ENCODE measurements around the gene PIR. TPM values are rescaled to one million over a fixed set of nuclear protein-coding genes. Genes with fewer than 3 reads are reported as not detected.

The PIR gene
- total and polyA plus RNA-seq, 5 donors from 2014 or later, result 0.14 TPM; not detected in 4

DNA sequence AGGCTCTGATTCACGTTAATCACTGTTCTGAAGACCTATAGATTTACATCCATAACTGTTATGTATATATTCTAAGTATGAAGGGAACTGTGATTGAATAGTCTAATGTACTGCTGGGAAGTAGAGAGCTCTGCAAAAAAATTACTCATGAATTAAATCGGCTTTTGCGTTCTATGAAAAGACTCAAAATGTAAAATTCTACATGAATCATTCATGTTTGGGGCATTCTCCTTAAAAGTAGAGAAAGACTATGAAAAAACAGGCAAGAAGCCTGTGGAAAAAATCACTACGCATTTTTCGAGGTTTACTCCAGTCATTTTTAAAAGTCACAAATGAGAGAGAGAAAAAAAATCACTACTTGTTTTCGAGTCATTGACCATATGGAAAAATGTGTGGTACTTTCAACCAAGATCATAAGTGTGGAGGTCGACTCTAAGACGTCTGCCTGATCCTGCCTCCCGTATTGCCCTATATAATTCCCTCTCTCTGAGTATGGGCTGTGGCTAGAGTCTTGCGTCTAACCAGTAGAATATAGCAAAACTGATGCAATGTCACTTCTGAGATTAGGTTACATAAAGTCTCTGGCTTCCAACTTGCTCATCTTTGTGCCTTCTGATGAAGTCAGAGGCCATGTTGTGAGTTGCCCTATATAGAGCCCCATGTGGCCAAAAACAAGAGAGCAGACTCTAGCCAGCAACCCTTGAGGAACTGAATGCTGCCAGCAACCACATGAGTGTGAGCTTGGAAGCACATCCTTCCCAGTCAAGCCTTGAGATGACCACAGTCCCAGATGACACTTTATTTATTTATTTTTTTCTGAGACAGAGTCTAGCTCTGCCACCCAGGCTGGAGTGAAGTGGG lies 76.8 kb downstream of the PIR start:
- no peak overlapping the region for H3K4me3 Mint-ChIP-seq
- H3K4me3 ChIP-seq (ENCODE audit: low read depth, low read length), result no peak overlapping the region
- DNase-seq, result no peak
- H3K4me1 Mint-ChIP-seq, result no peaks in the 10 kb centered on the region
- H3K27ac Mint-ChIP-seq, result no peak overlapping the region
- H3K36me3 ChIP-seq (ENCODE audit: control insufficient read depth, insufficient read depth, low read length), result no peaks in the 10 kb centered on the region
- no peaks in the 10 kb centered on the region for H3K36me3 Mint-ChIP-seq
- no peaks in the 10 kb centered on the region for H3K27me3 ChIP-seq (ENCODE audit: control insufficient read depth, insufficient read depth, low read length)
- H3K4me1 ChIP-seq (ENCODE audit: control insufficient read depth, insufficient read depth, low read length, poor library complexity, severe bottlenecking), result no peaks in the 10 kb centered on the region
- H3K9me3 Mint-ChIP-seq, result peaks cover 0 to 7% (median 1%) of the 10 kb centered on the region in 7 donors
- no peaks in the 10 kb centered on the region for H3K9me3 ChIP-seq (ENCODE audit: control insufficient read depth in 2 of 2, low read length in 2 of 2)
- H3K27ac ChIP-seq (ENCODE audit: insufficient read depth, low read length, poor library complexity, severe bottlenecking), result no peak overlapping the region
- no peak for ATAC-seq (ENCODE audit: low read depth in 2 of 2)
- no peaks in the 10 kb centered on the region for H3K27me3 Mint-ChIP-seq

DNA sequence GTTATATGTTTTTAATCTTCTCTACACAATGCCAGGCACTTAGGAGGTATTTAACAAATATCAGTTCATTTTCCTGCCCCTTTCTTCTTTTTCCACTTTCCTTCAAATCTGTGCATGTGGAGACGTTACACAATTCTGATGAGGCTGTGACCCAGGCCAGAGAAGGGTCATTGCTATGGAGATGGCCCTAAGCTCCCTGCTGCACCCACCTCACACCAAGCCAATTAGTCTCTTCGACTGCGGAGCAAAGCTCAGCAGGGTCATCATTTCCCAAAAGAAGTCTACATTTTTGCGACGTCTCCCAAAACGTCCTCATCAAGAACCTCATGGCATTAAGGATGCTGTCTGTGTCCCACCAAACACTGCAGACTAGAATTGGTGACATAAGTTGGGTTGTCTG lies 80.0 kb downstream of the PIR start:
- Histone ChIP-seq H3K4me1 (ENCODE audit: control insufficient read depth, insufficient read depth, low read length, poor library complexity, severe bottlenecking) (no peaks in the 10 kb centered on the region), H3K4me3 (ENCODE audit: low read depth, low read length) (no peak overlapping the region), H3K27me3 (ENCODE audit: control insufficient read depth, insufficient read depth, low read length) (no peaks in the 10 kb centered on the region), H3K27ac (ENCODE audit: insufficient read depth, low read length, poor library complexity, severe bottlenecking) (no peak overlapping the region), H3K9me3 (ENCODE audit: control insufficient read depth in 2 of 2, low read length in 2 of 2) (no peaks in the 10 kb centered on the region), H3K36me3 (ENCODE audit: control insufficient read depth, insufficient read depth, low read length) (no peaks in the 10 kb centered on the region)
- ATAC-seq (ENCODE audit: low read depth in 2 of 2) (no peak), DNase-seq (no peak)
- no peaks in the 10 kb centered on the region for H3K27me3 Mint-ChIP-seq
- peaks cover 0 to 4% (median 1%) of the 10 kb centered on the region in 7 donors for H3K9me3 Mint-ChIP-seq
- H3K4me1 Mint-ChIP-seq, result no peaks in the 10 kb centered on the region
- no peaks in the 10 kb centered on the region for H3K36me3 Mint-ChIP-seq
- no peak overlapping the region for H3K27ac Mint-ChIP-seq
- no peak overlapping the region for H3K4me3 Mint-ChIP-seq

DNA sequence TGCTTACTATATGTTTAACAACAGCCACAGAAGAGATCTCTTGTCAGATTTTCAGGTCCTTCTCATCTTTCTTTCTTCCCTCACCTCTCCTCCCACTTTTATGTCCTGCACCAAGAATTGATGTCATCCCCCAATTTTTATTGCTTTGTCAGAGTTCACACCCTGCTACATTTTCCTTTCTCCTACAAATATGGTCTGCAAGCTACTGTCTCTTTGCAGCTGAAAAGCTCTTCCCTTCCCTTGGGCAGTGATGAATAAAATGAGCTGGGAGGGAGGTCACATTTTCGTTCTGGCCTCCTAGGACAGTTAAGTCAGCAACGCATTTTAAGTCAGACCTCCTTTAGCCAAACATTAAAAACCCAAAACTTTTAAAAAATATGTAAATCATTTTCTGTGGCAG lies 82.2 kb downstream of the PIR start:
- H3K36me3 ChIP-seq (ENCODE audit: control insufficient read depth, insufficient read depth, low read length), result no peaks in the 10 kb centered on the region
- Mint-ChIP-seq H3K36me3 (no peaks in the 10 kb centered on the region), H3K4me3 (no peak overlapping the region), H3K4me1 (no peaks in the 10 kb centered on the region), H3K27me3 (no peaks in the 10 kb centered on the region), H3K27ac (no peak overlapping the region), H3K9me3 (no peaks in the 10 kb centered on the region)
- no peak for DNase-seq
- H3K27me3 ChIP-seq (ENCODE audit: control insufficient read depth, insufficient read depth, low read length), result no peaks in the 10 kb centered on the region
- no peak overlapping the region for H3K27ac ChIP-seq (ENCODE audit: insufficient read depth, low read length, poor library complexity, severe bottlenecking)
- ATAC-seq (ENCODE audit: low read depth in 2 of 2), result no peak
- no peaks in the 10 kb centered on the region for H3K9me3 ChIP-seq (ENCODE audit: control insufficient read depth in 2 of 2, low read length in 2 of 2)
- no peaks in the 10 kb centered on the region for H3K4me1 ChIP-seq (ENCODE audit: control insufficient read depth, insufficient read depth, low read length, poor library complexity, severe bottlenecking)
- H3K4me3 ChIP-seq (ENCODE audit: low read depth, low read length), result no peak overlapping the region

DNA sequence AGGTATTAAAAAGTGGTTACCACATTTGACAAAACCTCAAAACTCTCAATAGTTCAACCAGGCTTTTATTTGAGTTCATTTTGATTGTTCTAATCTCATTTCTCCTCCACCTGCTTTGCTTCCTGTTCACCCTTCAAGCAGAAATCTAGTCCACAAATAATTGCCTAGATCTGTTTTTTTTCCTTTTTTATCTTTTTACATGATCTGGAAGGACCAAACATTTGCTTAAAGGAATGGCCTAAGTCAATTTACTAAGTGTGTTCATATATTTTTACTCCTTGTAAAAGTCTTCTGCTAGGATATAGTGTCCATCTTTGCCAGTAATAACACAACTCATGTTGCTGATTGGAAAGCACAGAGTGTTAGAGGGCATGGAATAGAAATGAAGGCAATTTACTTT lies 82.7 kb downstream of the PIR start:
- Histone ChIP-seq H3K4me1 (ENCODE audit: control insufficient read depth, insufficient read depth, low read length, poor library complexity, severe bottlenecking) (no peaks in the 10 kb centered on the region), H3K27me3 (ENCODE audit: control insufficient read depth, insufficient read depth, low read length) (no peaks in the 10 kb centered on the region), H3K9me3 (ENCODE audit: control insufficient read depth in 2 of 2, low read length in 2 of 2) (no peaks in the 10 kb centered on the region), H3K4me3 (ENCODE audit: low read depth, low read length) (no peak overlapping the region), H3K36me3 (ENCODE audit: control insufficient read depth, insufficient read depth, low read length) (no peaks in the 10 kb centered on the region), H3K27ac (ENCODE audit: insufficient read depth, low read length, poor library complexity, severe bottlenecking) (no peak overlapping the region)
- ATAC-seq (ENCODE audit: low read depth in 2 of 2), result no peak
- H3K9me3 Mint-ChIP-seq, result no peaks in the 10 kb centered on the region
- no peak for DNase-seq
- H3K27me3 Mint-ChIP-seq, result no peaks in the 10 kb centered on the region
- H3K4me3 Mint-ChIP-seq, result no peak overlapping the region
- H3K36me3 Mint-ChIP-seq, result no peaks in the 10 kb centered on the region
- no peak overlapping the region for H3K27ac Mint-ChIP-seq
- no peaks in the 10 kb centered on the region for H3K4me1 Mint-ChIP-seq

DNA sequence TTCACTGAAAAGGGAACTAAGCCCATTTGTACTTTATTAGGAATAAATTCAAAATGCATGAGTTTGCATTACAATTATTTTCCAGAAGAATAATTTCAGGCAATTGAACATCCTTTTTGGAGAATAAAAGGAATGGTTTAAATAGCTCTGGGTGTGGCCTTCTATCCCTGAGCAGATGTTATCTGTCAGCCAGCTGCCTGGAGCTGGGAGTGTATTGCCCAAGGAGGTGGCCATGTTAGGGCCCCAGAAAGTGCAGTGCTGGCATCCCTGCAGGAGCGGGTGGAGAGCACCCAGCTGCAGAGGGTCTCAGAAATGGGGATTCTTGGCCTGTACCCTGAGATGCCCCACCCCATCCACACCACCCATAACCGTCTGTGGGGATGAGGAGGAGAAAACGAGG lies 87.3 kb downstream of the PIR start:
- H3K4me3 Mint-ChIP-seq, result no peak overlapping the region
- H3K9me3 ChIP-seq (ENCODE audit: control insufficient read depth in 2 of 2, low read length in 2 of 2), result no peaks in the 10 kb centered on the region
- H3K4me3 ChIP-seq (ENCODE audit: low read depth, low read length), result no peak overlapping the region
- no peak overlapping the region for H3K27ac Mint-ChIP-seq
- ATAC-seq (ENCODE audit: low read depth in 2 of 2) (no peak), DNase-seq (no peak)
- peaks cover 0 to 2% (median 0%) of the 10 kb centered on the region in 4 donors for H3K4me1 Mint-ChIP-seq
- no peaks in the 10 kb centered on the region for H3K9me3 Mint-ChIP-seq
- H3K27me3 Mint-ChIP-seq, result no peaks in the 10 kb centered on the region
- no peaks in the 10 kb centered on the region for H3K36me3 Mint-ChIP-seq
- H3K4me1 ChIP-seq (ENCODE audit: control insufficient read depth, insufficient read depth, low read length, poor library complexity, severe bottlenecking), result no peaks in the 10 kb centered on the region
- no peaks in the 10 kb centered on the region for H3K27me3 ChIP-seq (ENCODE audit: control insufficient read depth, insufficient read depth, low read length)
- H3K36me3 ChIP-seq (ENCODE audit: control insufficient read depth, insufficient read depth, low read length), result no peaks in the 10 kb centered on the region
- H3K27ac ChIP-seq (ENCODE audit: insufficient read depth, low read length, poor library complexity, severe bottlenecking), result no peak overlapping the region

DNA sequence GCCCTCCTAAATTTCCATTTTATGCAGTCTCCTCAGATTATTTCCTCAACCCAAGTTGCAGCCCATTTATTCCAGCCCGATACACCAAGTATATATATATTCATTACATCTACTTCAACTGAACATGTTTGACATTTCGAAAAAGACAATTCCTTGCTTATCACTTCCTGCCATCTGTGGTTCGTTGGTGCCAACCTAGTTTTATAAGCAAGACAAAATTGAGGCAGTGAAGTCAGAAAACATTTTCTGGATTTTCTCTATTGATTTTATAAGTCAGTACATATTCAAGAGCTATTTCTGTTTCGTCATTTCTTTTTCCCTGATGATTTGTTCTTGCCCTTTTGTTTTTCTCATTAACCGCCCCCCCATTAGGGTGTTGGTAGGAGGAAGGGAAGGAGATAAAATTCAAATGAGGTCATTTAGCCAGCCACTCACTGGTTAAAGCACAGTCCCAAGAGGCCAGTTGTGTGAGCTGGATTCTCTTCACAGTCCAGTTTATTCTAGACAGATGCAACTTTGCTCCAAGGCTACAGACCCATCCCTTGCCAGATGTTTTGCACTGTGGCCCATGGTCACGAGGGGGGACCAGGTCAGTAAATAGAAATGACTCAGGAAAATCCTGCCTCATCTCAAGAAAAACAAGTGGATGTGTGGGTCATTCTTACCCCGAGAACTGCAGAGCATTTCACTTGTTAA lies 88.6 kb downstream of the PIR start:
- DNase-seq (no peak), ATAC-seq (ENCODE audit: low read depth in 2 of 2) (no peak)
- Histone ChIP-seq H3K36me3 (ENCODE audit: control insufficient read depth, insufficient read depth, low read length) (no peaks in the 10 kb centered on the region), H3K4me3 (ENCODE audit: low read depth, low read length) (no peak overlapping the region), H3K27me3 (ENCODE audit: control insufficient read depth, insufficient read depth, low read length) (no peaks in the 10 kb centered on the region), H3K4me1 (ENCODE audit: control insufficient read depth, insufficient read depth, low read length, poor library complexity, severe bottlenecking) (no peaks in the 10 kb centered on the region), H3K9me3 (ENCODE audit: control insufficient read depth in 2 of 2, low read length in 2 of 2) (no peaks in the 10 kb centered on the region), H3K27ac (ENCODE audit: insufficient read depth, low read length, poor library complexity, severe bottlenecking) (no peak overlapping the region)
- Mint-ChIP-seq H3K4me1 (peaks cover 0 to 2% (median 0%) of the 10 kb centered on the region in 4 donors), H3K9me3 (no peaks in the 10 kb centered on the region), H3K27me3 (no peaks in the 10 kb centered on the region), H3K4me3 (no peak overlapping the region), H3K36me3 (no peaks in the 10 kb centered on the region), H3K27ac (no peak overlapping the region)

DNA sequence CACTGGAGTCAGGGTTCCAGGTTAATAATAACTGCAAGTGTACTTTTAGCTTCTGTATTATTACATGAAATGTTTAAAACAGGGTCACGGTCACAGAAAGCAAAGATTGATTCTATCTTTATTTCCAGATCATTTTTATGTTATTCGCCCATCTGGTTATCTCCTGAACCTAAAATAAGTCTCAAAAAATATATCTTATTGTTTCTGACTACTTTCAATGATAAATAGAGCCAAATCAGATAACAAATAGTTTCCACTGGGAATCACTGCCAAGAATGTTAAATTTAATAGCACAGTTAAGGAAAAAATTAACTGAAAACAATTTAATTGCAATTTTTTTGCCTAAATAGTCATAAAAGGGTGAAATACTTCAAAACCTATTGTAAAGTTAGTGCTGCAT lies 91.8 kb downstream of the PIR start:
- no peaks in the 10 kb centered on the region for H3K36me3 ChIP-seq (ENCODE audit: control insufficient read depth, insufficient read depth, low read length)
- ATAC-seq (ENCODE audit: low read depth in 2 of 2) (no peak), DNase-seq (no peak)
- no peak overlapping the region for H3K27ac ChIP-seq (ENCODE audit: insufficient read depth, low read length, poor library complexity, severe bottlenecking)
- no peak overlapping the region for H3K4me3 ChIP-seq (ENCODE audit: low read depth, low read length)
- Mint-ChIP-seq H3K27ac (no peak overlapping the region), H3K9me3 (no peaks in the 10 kb centered on the region), H3K4me3 (no peak overlapping the region), H3K4me1 (peaks cover 0 to 2% (median 0%) of the 10 kb centered on the region in 4 donors), H3K27me3 (no peaks in the 10 kb centered on the region), H3K36me3 (no peaks in the 10 kb centered on the region)
- no peaks in the 10 kb centered on the region for H3K4me1 ChIP-seq (ENCODE audit: control insufficient read depth, insufficient read depth, low read length, poor library complexity, severe bottlenecking)
- H3K9me3 ChIP-seq (ENCODE audit: control insufficient read depth in 2 of 2, low read length in 2 of 2), result no peaks in the 10 kb centered on the region
- H3K27me3 ChIP-seq (ENCODE audit: control insufficient read depth, insufficient read depth, low read length), result no peaks in the 10 kb centered on the region
